MM.1S (cell line): ENCODE results near the gene TMEM150A.
"Not testable (repeated sequence)": the region's sequence is repeated elsewhere in the genome, so short reads cannot be mapped to it uniquely, and the experiment has no call there.

ENCODE experiments used
- EZH2 ChIP-seq: fragments of 300-600 bp; sonication (generic); optimal IDR thresholded peaks from 2 replicates; pipeline ENCODE3; 2017; ENCODE audit warnings: low read depth, mild to moderate bottlenecking, antibody characterized with exemption, low read length, mixed read lengths
- EZH2phosphoT487 ChIP-seq: fragments of 300-600 bp; sonication (generic); IDR thresholded peaks from 2 replicates; pipeline ENCODE4 v1.6.1; 2018; ENCODE audit warnings: antibody characterized with exemption, low read length
- TF ChIP-seq, protein P1 (sequence below): fragments of 300-600 bp; sonication (generic); IDR thresholded peaks from 2 replicates; pipeline ENCODE4 v1.5.1; 2016; ENCODE audit warnings: antibody characterized with exemption, low read length, mixed read lengths

- TF ChIP-seq, protein P1, sequence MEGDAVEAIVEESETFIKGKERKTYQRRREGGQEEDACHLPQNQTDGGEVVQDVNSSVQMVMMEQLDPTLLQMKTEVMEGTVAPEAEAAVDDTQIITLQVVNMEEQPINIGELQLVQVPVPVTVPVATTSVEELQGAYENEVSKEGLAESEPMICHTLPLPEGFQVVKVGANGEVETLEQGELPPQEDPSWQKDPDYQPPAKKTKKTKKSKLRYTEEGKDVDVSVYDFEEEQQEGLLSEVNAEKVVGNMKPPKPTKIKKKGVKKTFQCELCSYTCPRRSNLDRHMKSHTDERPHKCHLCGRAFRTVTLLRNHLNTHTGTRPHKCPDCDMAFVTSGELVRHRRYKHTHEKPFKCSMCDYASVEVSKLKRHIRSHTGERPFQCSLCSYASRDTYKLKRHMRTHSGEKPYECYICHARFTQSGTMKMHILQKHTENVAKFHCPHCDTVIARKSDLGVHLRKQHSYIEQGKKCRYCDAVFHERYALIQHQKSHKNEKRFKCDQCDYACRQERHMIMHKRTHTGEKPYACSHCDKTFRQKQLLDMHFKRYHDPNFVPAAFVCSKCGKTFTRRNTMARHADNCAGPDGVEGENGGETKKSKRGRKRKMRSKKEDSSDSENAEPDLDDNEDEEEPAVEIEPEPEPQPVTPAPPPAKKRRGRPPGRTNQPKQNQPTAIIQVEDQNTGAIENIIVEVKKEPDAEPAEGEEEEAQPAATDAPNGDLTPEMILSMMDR: not testable (repeated sequence)
- not testable (repeated sequence) for TF ChIP-seq EZH2, EZH2phosphoT487
Measured at GRCh38 chr2:85617723-85618122, 15.2 kb upstream of the TMEM150A start.
